Pancreas (tissue), 10 donors: ENCODE measurements around the gene ERCC6. TPM values are rescaled to one million over a fixed set of nuclear protein-coding genes. Genes with fewer than 3 reads are reported as not detected.

Experiments used
- ATAC-seq, 4 donors: fragments of 200-7000 bp; cut with Tn5 transposase; one replicate each; pipeline versions ENCODE4 v1.8.0 to v1.9.1; 2020; ENCODE audit warnings: mild to moderate bottlenecking in 4 of 4, moderate library complexity in 4 of 4
- DNase-seq, 6 donors: peaks; one replicate each; pipeline ENCODE4 v3.0.0-alpha.2; 2020
- FAIRE-seq: peaks from 2 replicates; lab custom pipeline; 2012; peaks lifted over from hg19 to GRCh38; lab: Jason Lieb, UNC
- H3K27ac ChIP-seq, 4 donors: fragments of 200-600 bp; sonication (generic); 1 replicate in 3 of 4; 2 replicates in 1 of 4; pipeline versions ENCODE4 v1.5.0 to v1.8.0; 2020
- H3K27me3 ChIP-seq, 4 donors: fragments of 200-600 bp; one replicate each; pipeline ENCODE4 v1.8.0; 2021
- H3K36me3 ChIP-seq, 3 donors: fragments of 200-600 bp; sonication (generic) in 1 of 3; one replicate each; pipeline versions ENCODE4 v1.5.0 to v1.8.0; 2020 to 2021
- H3K4me1 ChIP-seq, 3 donors: fragments of 200-600 bp; one replicate each; pipeline ENCODE4 v1.8.0; 2021
- H3K4me3 ChIP-seq, 4 donors: fragments of 200-600 bp; sonication (generic) in 2 of 4; one replicate each; pipeline versions ENCODE4 v1.5.0 to v1.8.0; 2020 to 2021
- H3K9me3 ChIP-seq, 4 donors: fragments of 200-600 bp; one replicate each; pipeline ENCODE4 v1.8.0; 2021
- CTCF ChIP-seq, 4 donors: fragments of 200-600 bp; sonication (generic) in 3 of 4; IDR thresholded peaks; one replicate each; pipeline versions ENCODE4 v1.5.0 to v1.8.0; 2021; ENCODE audit warnings: antibody characterized with exemption in 4 of 4
- WGBS, 2 donors: extraction: QIAGEN DNeasy Blood & Tissue Kit; methylation state at CpG; one replicate each; pipeline ENCODE4 v1.1.7; 2013; 5-methylcytosine and 5-hydroxymethylcytosine counted together
- intact Hi-C, 3 donors: fragments of 100-400 bp; cut with DNase I; formaldehyde crosslinking; loops; one replicate each; pipeline versions ENCODE4 v1.11.1 to v1.14.2; 2022
- polyA plus RNA-seq, 2 donors: library from polyadenylated mRNA; stranded (reverse); fragments of 200-250 nt; gene quantifications; one replicate each; pipeline ENCODE4 v1.2.3, GENCODE V29; 2013
- total RNA-seq, 6 donors: library from RNA; stranded (reverse); fragmentation: NEBNext Ultra II Directional in 4 of 6; extraction: Animal tissue kit (Norgen Biotek cat#: 25700) in 4 of 6; gene quantifications; one replicate each; pipeline versions ENCODE4 v1.2.1 to v1.2.4, GENCODE V29; 2021 to 2023
- donor health status: healthy with polysubstance abuse.
- donor health status: DM: no; HTN: no; CAD: no; lungs with moderate emphysema.
- donor health status: DM: no; HTN: no; CAD: no.
- donor health status: control.
- donor health status: control.
- donor health status: Bipolar disorder and iron deficiency.
- donor health status: DM: yes; HTN: yes; CAD: no.
- donor health status: DM: no; HTN: no; CAD: no.
- donor health status: DM: no; HTN: no; CAD: no.
- donor health status: DM: yes; HTN: yes; CAD: no.

ERCC6 gene
- total and polyA plus RNA-seq, 8 donors = 3.8 to 20.0 (median 15.3) TPM

- Histone ChIP-seq H3K9me3 (no peaks in the 10 kb centered on the region), H3K4me1 (peaks cover 0 to 7% (median 6%) of the 10 kb centered on the region in 3 donors), H3K36me3 (no peaks in the 10 kb centered on the region), H3K27ac (no peak overlapping the region), H3K27me3 (peaks cover 0 to 5% (median 0%) of the 10 kb centered on the region in 4 donors), H3K4me3 (no peak overlapping the region)
- FAIRE-seq (no peak), ATAC-seq (no peak), DNase-seq (no peak)
- WGBS, 2 donors = 52 to 62% methylated on average over 6 of the region's 6 CpGs
- intact Hi-C loops = no loop called here
- no peak for TF ChIP-seq CTCF (IDR thresholded peaks at IDR 0.05)
Observed at GRCh38 chr10:49541762-49542161, 2.8 kb upstream of the ERCC6 start.

- DNase-seq (no peak), FAIRE-seq (no peak), ATAC-seq (no peak)
- Histone ChIP-seq H3K27ac (no peak overlapping the region), H3K4me1 (peaks cover 0 to 7% (median 6%) of the 10 kb centered on the region in 3 donors), H3K9me3 (no peaks in the 10 kb centered on the region), H3K27me3 (peaks cover 0 to 5% (median 0%) of the 10 kb centered on the region in 4 donors), H3K36me3 (no peaks in the 10 kb centered on the region), H3K4me3 (peak overlapping the region in 1 of 4 donors; percentile 74)
- WGBS, 2 donors = 70 to 74% methylated on average over 20 of the region's 20 CpGs
- no peak for TF ChIP-seq CTCF (IDR thresholded peaks at IDR 0.05)
- intact Hi-C loops = no loop called here
Observed at GRCh38 chr10:49540056-49540797, 1.3 kb upstream of the ERCC6 start.

- Histone ChIP-seq H3K27ac (peak overlapping the region; percentile 77 to 91 (median 80)), H3K4me3 (peak overlapping the region; percentile 34 to 74 (median 64)), H3K27me3 (peaks cover 0 to 5% (median 0%) of the 10 kb centered on the region in 4 donors), H3K36me3 (no peaks in the 10 kb centered on the region), H3K9me3 (no peaks in the 10 kb centered on the region), H3K4me1 (peaks cover 0 to 7% (median 6%) of the 10 kb centered on the region in 3 donors)
- FAIRE-seq (no peak), ATAC-seq (peak; percentile 36 to 62 (median 51)), DNase-seq (peak in 3 of 6 donors; percentile 16 to 68 (median 43))
- no peak for TF ChIP-seq CTCF (IDR thresholded peaks at IDR 0.05)
- intact Hi-C loops = no loop called here
- WGBS, 2 donors = 0 to 1% methylated on average over 26 of the region's 26 CpGs
Observed at GRCh38 chr10:49539320-49539885, 482 bp upstream of the ERCC6 start.

GRCh38 chr10:49534670-49535381 lies 4.1 kb downstream of the ERCC6 start:
- 72 to 79% methylated on average over 9 of the region's 9 CpGs for WGBS, 2 donors
- Histone ChIP-seq H3K4me3 (no peak overlapping the region), H3K4me1 (peaks cover 0 to 7% (median 6%) of the 10 kb centered on the region in 3 donors), H3K36me3 (peaks cover 0 to 18% (median 4%) of the 10 kb centered on the region in 3 donors), H3K27ac (no peak overlapping the region), H3K9me3 (no peaks in the 10 kb centered on the region), H3K27me3 (no peaks in the 10 kb centered on the region)
- intact Hi-C loops = no loop called here
- FAIRE-seq = no peak
- no peak for TF ChIP-seq CTCF (IDR thresholded peaks at IDR 0.05)
- DNase-seq = no peak
- no peak for ATAC-seq
